ENCODE measurements around the gene KIAA0753.
A peak's percentile ranks its signal among the peaks of the same experiment; 100 is the strongest.

KIAA0753 gene

DNA sequence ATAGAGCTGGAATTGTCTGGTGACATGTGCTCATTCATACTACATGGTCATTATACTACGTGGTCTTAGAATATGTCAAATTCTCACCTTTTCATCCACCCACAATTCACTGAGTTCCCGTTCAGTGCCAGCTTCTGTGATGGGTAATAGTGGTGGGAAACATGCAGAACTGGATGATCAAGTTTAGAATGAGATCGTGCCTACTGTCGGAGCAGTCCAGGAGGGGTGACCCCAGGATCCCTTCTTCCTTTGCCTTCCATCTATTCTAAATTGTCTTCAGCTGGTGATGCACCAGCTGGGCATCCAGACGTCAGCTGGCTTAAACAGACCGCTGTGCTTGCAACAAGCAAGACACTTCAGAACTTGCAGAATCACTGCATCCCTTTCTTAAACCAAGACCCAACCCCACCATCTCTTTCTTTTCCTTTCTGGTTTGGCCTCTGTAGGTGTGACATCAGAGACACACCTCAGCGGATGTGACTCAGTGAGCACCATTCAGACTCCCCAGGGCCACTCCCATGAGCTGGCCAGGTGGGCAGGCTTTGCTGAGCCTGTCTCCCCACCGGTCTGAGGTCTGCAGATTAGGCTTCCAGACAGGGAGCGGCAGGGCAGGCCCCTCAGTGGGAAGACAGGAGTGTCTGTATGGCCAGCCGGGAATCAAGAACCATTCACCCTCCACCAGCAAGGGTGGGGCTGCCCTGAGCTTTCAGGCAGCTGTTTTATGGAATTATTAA, 29.1 kb upstream of the KIAA0753 start:
- CTCF ChIA-PET = interaction anchor here (0.7 kb wide), 1 partner anchor 32 kb away, joined by 4 read pairs; no protein-coding TSS in a partner anchor
- Histone ChIP-seq H3K4me3 (ENCODE audit: control insufficient read depth in 1 of 7, extremely low read depth in 1 of 7, insufficient read depth in 4 of 7, low read depth in 2 of 7, low read length in 6 of 7) (no peak overlapping the region), H3K9me3 (ENCODE audit: control extremely low read depth in 1 of 5, control insufficient read depth in 4 of 5, insufficient read depth in 2 of 5, low read depth in 1 of 5, low read length in 4 of 5) (no peaks in the 10 kb centered on the region), H3K4me1 (ENCODE audit: control extremely low read depth in 1 of 4, control insufficient read depth in 4 of 4, insufficient read depth in 4 of 4, low read length in 3 of 4) (peaks cover 0 to 6% (median 2%) of the 10 kb centered on the region in 4 experiments), H3K27ac (ENCODE audit: insufficient read depth in 1 of 2, low read depth in 1 of 2, low read length in 2 of 2, poor library complexity in 1 of 2, severe bottlenecking in 2 of 2) (no peak overlapping the region), H3K36me3 (ENCODE audit: control insufficient read depth in 4 of 4, insufficient read depth in 4 of 4, low read length in 3 of 4) (no peaks in the 10 kb centered on the region), H3K27me3 (replicated peaks in 2 of 5; ENCODE audit: control insufficient read depth in 4 of 5, insufficient read depth in 5 of 5, low read length in 4 of 5) (peaks cover 0 to 25% (median 9%) of the 10 kb centered on the region in 5 experiments)
- 93% methylated on average over 7 of the region's 10 CpGs for WGBS (ENCODE audit: insufficient coverage)
- DNase-seq = no peak
- POLR2A ChIA-PET = no interaction called here

DNA sequence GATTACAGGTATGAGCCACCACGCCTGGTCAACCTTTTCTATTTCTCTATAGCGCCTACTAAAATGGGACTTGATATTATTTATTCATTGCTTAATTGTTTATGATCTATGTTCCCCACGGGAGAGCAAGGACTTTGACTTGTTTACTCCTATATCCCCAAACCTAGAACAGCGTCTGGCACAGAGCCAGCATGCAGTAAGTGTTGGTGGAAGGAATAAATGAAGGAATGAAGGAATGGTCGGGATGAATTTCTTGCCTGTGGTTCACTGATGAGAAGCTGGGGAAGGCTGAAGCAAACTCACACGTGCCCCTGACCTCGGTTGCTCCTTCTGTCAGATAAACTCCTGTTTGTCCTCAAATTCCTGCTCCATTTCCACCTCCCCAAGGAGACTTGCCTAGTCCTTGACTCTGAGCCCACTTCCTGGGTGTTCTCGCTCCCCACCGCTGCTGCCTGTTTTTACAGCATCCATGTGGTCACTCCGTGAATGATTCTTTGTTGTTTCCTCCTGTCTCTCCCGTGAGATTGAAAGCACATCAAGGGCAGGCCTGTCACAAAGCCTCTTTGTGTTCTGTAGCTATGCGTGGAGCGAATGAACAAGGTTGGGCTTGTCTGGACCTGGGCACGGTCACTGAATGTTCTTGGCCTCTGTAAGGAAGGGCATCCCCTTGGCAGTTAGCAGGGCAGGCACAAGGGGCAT, 28.4 kb upstream of the KIAA0753 start:
- DNase-seq = no peak
- no peak overlapping the region for H3K4me3 ChIP-seq (ENCODE audit: control insufficient read depth in 1 of 7, extremely low read depth in 1 of 7, insufficient read depth in 4 of 7, low read depth in 2 of 7, low read length in 6 of 7)
- peaks cover 0 to 22% (median 9%) of the 10 kb centered on the region in 5 experiments for H3K27me3 ChIP-seq (replicated peaks in 2 of 5; ENCODE audit: control insufficient read depth in 4 of 5, insufficient read depth in 5 of 5, low read length in 4 of 5)
- POLR2A ChIA-PET = interaction anchor here (1.4 kb wide), 1 partner anchor 9 kb away, joined by 4 read pairs; no protein-coding TSS in a partner anchor
- WGBS (ENCODE audit: insufficient coverage) = 94% methylated on average over 10 of the region's 14 CpGs
- no peaks in the 10 kb centered on the region for H3K9me3 ChIP-seq (ENCODE audit: control extremely low read depth in 1 of 5, control insufficient read depth in 4 of 5, insufficient read depth in 2 of 5, low read depth in 1 of 5, low read length in 4 of 5)
- H3K27ac ChIP-seq (ENCODE audit: insufficient read depth in 1 of 2, low read depth in 1 of 2, low read length in 2 of 2, poor library complexity in 1 of 2, severe bottlenecking in 2 of 2) = no peak overlapping the region
- H3K36me3 ChIP-seq (ENCODE audit: control insufficient read depth in 4 of 4, insufficient read depth in 4 of 4, low read length in 3 of 4) = no peaks in the 10 kb centered on the region
- peaks cover 0 to 6% (median 2%) of the 10 kb centered on the region in 4 experiments for H3K4me1 ChIP-seq (ENCODE audit: control extremely low read depth in 1 of 4, control insufficient read depth in 4 of 4, insufficient read depth in 4 of 4, low read length in 3 of 4)
- CTCF ChIA-PET = interaction anchor here (0.7 to 1.1 kb wide), 2 partner anchors 33 to 34 kb away, joined by 4 read pairs; no protein-coding TSS in a partner anchor

GRCh38 chr17:6668219-6668618, 27.7 kb upstream of the KIAA0753 start:
- CTCF ChIA-PET = interaction anchor here (0.7 to 2.8 kb wide), 5 partner anchors 9 to 242 kb away, joined by 3 to 19 read pairs (median 4); no protein-coding TSS in a partner anchor
- 99% methylated on average over 8 of the region's 17 CpGs for WGBS (ENCODE audit: insufficient coverage)
- no peaks in the 10 kb centered on the region for H3K9me3 ChIP-seq (ENCODE audit: control extremely low read depth in 1 of 5, control insufficient read depth in 4 of 5, insufficient read depth in 2 of 5, low read depth in 1 of 5, low read length in 4 of 5)

DNA sequence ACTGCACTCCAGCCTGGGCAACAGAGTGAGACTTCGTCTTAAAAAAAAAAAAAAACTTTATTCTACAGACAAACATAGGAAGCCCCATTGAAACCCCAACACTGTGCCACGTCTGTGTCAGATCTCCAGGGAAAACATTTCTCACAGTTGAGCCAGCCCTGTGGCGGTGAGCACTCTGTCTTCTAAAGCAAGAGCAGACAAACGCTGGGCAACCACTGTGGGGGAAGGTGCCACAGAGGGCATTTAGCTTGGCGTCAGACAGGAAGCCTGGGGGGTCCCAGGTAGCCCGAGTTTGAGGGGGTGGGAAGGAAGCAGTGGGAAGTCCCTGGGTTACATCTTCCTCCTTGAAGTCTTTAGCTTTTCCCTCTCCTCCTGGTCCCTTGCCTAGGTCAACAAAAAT, 27.0 kb upstream of the KIAA0753 start:
- CTCF ChIA-PET = interaction anchor here (0.7 to 2.8 kb wide), 7 partner anchors 9 to 337 kb away, joined by 3 to 19 read pairs (median 4); no protein-coding TSS in a partner anchor
- POLR2A ChIA-PET = interaction anchor here (1.4 kb wide), 1 partner anchor 10 kb away, joined by 4 read pairs; no protein-coding TSS in a partner anchor

More at GRCh38 chr17:6668219-6668618, 27.7 kb upstream of the KIAA0753 start:
- POLR2A ChIA-PET = interaction anchor here (1.4 kb wide), 1 partner anchor 9 kb away, joined by 4 read pairs; no protein-coding TSS in a partner anchor
- no peak for DNase-seq
- no peak overlapping the region for H3K4me3 ChIP-seq (ENCODE audit: control insufficient read depth in 1 of 7, extremely low read depth in 1 of 7, insufficient read depth in 4 of 7, low read depth in 2 of 7, low read length in 6 of 7)
- peaks cover 0 to 6% (median 2%) of the 10 kb centered on the region in 4 experiments for H3K4me1 ChIP-seq (ENCODE audit: control extremely low read depth in 1 of 4, control insufficient read depth in 4 of 4, insufficient read depth in 4 of 4, low read length in 3 of 4)
- no peak overlapping the region for H3K27ac ChIP-seq (ENCODE audit: insufficient read depth in 1 of 2, low read depth in 1 of 2, low read length in 2 of 2, poor library complexity in 1 of 2, severe bottlenecking in 2 of 2)
- H3K36me3 ChIP-seq (ENCODE audit: control insufficient read depth in 4 of 4, insufficient read depth in 4 of 4, low read length in 3 of 4) = no peaks in the 10 kb centered on the region
- peaks cover 0 to 21% (median 9%) of the 10 kb centered on the region in 5 experiments for H3K27me3 ChIP-seq (replicated peaks in 2 of 5; ENCODE audit: control insufficient read depth in 4 of 5, insufficient read depth in 5 of 5, low read length in 4 of 5)

GRCh38 chr17:6666557-6666956, 26.0 kb upstream of the KIAA0753 start:
- Histone ChIP-seq H3K27me3 (replicated peaks in 2 of 5; ENCODE audit: control insufficient read depth in 4 of 5, insufficient read depth in 5 of 5, low read length in 4 of 5) (peaks cover 0 to 21% (median 9%) of the 10 kb centered on the region in 5 experiments), H3K36me3 (ENCODE audit: control insufficient read depth in 4 of 4, insufficient read depth in 4 of 4, low read length in 3 of 4) (no peaks in the 10 kb centered on the region), H3K27ac (ENCODE audit: insufficient read depth in 1 of 2, low read depth in 1 of 2, low read length in 2 of 2, poor library complexity in 1 of 2, severe bottlenecking in 2 of 2) (no peak overlapping the region), H3K4me3 (ENCODE audit: control insufficient read depth in 1 of 7, extremely low read depth in 1 of 7, insufficient read depth in 4 of 7, low read depth in 2 of 7, low read length in 6 of 7) (no peak overlapping the region), H3K4me1 (ENCODE audit: control extremely low read depth in 1 of 4, control insufficient read depth in 4 of 4, insufficient read depth in 4 of 4, low read length in 3 of 4) (peaks cover 2 to 15% (median 7%) of the 10 kb centered on the region in 4 experiments), H3K9me3 (ENCODE audit: control extremely low read depth in 1 of 5, control insufficient read depth in 4 of 5, insufficient read depth in 2 of 5, low read depth in 1 of 5, low read length in 4 of 5) (no peaks in the 10 kb centered on the region)
- 96% methylated on average over 5 of the region's 6 CpGs for WGBS (ENCODE audit: insufficient coverage)
- ChIA-PET POLR2A (no interaction called here), CTCF (interaction anchor here (0.7 to 2.8 kb wide), 9 partner anchors 10 to 341 kb away, joined by 3 to 19 read pairs (median 5); no protein-coding TSS in a partner anchor)
- DNase-seq = no peak

More for the DNA sequence above, 27.0 kb upstream of the KIAA0753 start:
- peaks cover 0 to 22% (median 9%) of the 10 kb centered on the region in 5 experiments for H3K27me3 ChIP-seq (replicated peaks in 2 of 5; ENCODE audit: control insufficient read depth in 4 of 5, insufficient read depth in 5 of 5, low read length in 4 of 5)
- WGBS (ENCODE audit: insufficient coverage) = 60% methylated on average over 3 of the region's 6 CpGs
- peaks cover 0 to 7% (median 2%) of the 10 kb centered on the region in 4 experiments for H3K4me1 ChIP-seq (ENCODE audit: control extremely low read depth in 1 of 4, control insufficient read depth in 4 of 4, insufficient read depth in 4 of 4, low read length in 3 of 4)
- H3K36me3 ChIP-seq (ENCODE audit: control insufficient read depth in 4 of 4, insufficient read depth in 4 of 4, low read length in 3 of 4) = no peaks in the 10 kb centered on the region
- DNase-seq = no peak
- H3K9me3 ChIP-seq (ENCODE audit: control extremely low read depth in 1 of 5, control insufficient read depth in 4 of 5, insufficient read depth in 2 of 5, low read depth in 1 of 5, low read length in 4 of 5) = no peaks in the 10 kb centered on the region
- no peak overlapping the region for H3K27ac ChIP-seq (ENCODE audit: insufficient read depth in 1 of 2, low read depth in 1 of 2, low read length in 2 of 2, poor library complexity in 1 of 2, severe bottlenecking in 2 of 2)
- no peak overlapping the region for H3K4me3 ChIP-seq (ENCODE audit: control insufficient read depth in 1 of 7, extremely low read depth in 1 of 7, insufficient read depth in 4 of 7, low read depth in 2 of 7, low read length in 6 of 7)

GRCh38 chr17:6666077-6666521, 25.6 kb upstream of the KIAA0753 start:
- Histone ChIP-seq H3K27ac (ENCODE audit: insufficient read depth in 1 of 2, low read depth in 1 of 2, low read length in 2 of 2, poor library complexity in 1 of 2, severe bottlenecking in 2 of 2) (no peak overlapping the region), H3K9me3 (ENCODE audit: control extremely low read depth in 1 of 5, control insufficient read depth in 4 of 5, insufficient read depth in 2 of 5, low read depth in 1 of 5, low read length in 4 of 5) (no peaks in the 10 kb centered on the region), H3K36me3 (ENCODE audit: control insufficient read depth in 4 of 4, insufficient read depth in 4 of 4, low read length in 3 of 4) (no peaks in the 10 kb centered on the region), H3K4me3 (ENCODE audit: control insufficient read depth in 1 of 7, extremely low read depth in 1 of 7, insufficient read depth in 4 of 7, low read depth in 2 of 7, low read length in 6 of 7) (no peak overlapping the region), H3K27me3 (replicated peaks in 2 of 5; ENCODE audit: control insufficient read depth in 4 of 5, insufficient read depth in 5 of 5, low read length in 4 of 5) (peaks cover 0 to 17% (median 9%) of the 10 kb centered on the region in 5 experiments), H3K4me1 (ENCODE audit: control extremely low read depth in 1 of 4, control insufficient read depth in 4 of 4, insufficient read depth in 4 of 4, low read length in 3 of 4) (peaks cover 6 to 20% (median 11%) of the 10 kb centered on the region in 4 experiments)
- WGBS (ENCODE audit: insufficient coverage) = 20% methylated on average over 9 of the region's 9 CpGs
- CTCF ChIA-PET = interaction anchor here (0.7 to 2.8 kb wide), 9 partner anchors 11 to 341 kb away, joined by 3 to 19 read pairs (median 5); no protein-coding TSS in a partner anchor
- DNase-seq = peak; percentile 73 to 82 (median 73)
- POLR2A ChIA-PET = no interaction called here

Measured in common myeloid progenitor, CD34-positive (primary cell).